ENCODE data around the gene WDSUB1.

GRCh38 chr2:159298967-159299366 is 12.5 kb upstream of the WDSUB1 start:
- TF ChIP-seq POLR2A (IDR thresholded peaks at IDR 0.05), result no peak
- no peak for TF ChIP-seq CTCF (IDR thresholded peaks at IDR 0.05 in 8 of 11, conservative IDR thresholded peaks at IDR 0.05 in 3 of 11)
